IMR-90 (cell line): ENCODE data around the gene REPS2. TPM values are rescaled to one million over a fixed set of nuclear protein-coding genes. Genes with fewer than 3 reads are reported as not detected.

Experiments
- ATAC-seq: fragments of 200-7000 bp; cut with Tn5 transposase; 2 replicates; pipeline ENCODE4 v1.9.1; 2020; ENCODE audit warnings: low read depth, mild to moderate bottlenecking, moderate library complexity
- BruUV-seq: library from RNA; stranded (reverse); fragments of 400-500 nt; replicated peaks from 2 replicates; lab custom pipeline; 2021; lab: Mats Ljungman, UMichigan
- CTCF ChIA-PET: fragments of 300-600 bp; formaldehyde crosslinking; extraction: SDS; loops from one replicate; lab custom pipeline; 2021; ENCODE audit warnings: antibody characterized with exemption; lab: Yijun Ruan, JAX
- POLR2A ChIA-PET: fragments of 300-600 bp; sonication (Branson Sonifier 250); formaldehyde crosslinking; loops from one replicate; lab custom pipeline; 2022; ENCODE audit warnings: antibody characterized with exemption; ENCODE audit not compliant: unreplicated experiment; lab: Charles Lee
- DNase-seq: peaks from one replicate; pipeline ENCODE4 v3.0.0; 2013
- H2AFZ ChIP-seq: replicated peaks from 2 replicates; pipeline ENCODE3; 2013; ENCODE audit warnings: low read length, mild to moderate bottlenecking; ENCODE audit not compliant: poor library complexity
- H2AK5ac ChIP-seq: 2 replicates; pipeline ENCODE4 v1.6.1; 2013; ENCODE audit warnings: low read depth, low read length, inconsistent platforms
- H2AK9ac ChIP-seq: replicated peaks from 2 replicates; pipeline ENCODE3; 2013; ENCODE audit warnings: mild to moderate bottlenecking, low read depth, low read length, moderate library complexity; ENCODE audit not compliant: poor library complexity
- H2BK120ac ChIP-seq: 2 replicates; pipeline ENCODE4 v1.6.1; 2013; ENCODE audit warnings: low read depth, low read length, inconsistent platforms
- H2BK15ac ChIP-seq: 3 replicates; pipeline ENCODE4 v1.6.1; 2013; ENCODE audit warnings: low read depth, low read length, inconsistent platforms
- H2BK20ac ChIP-seq: 2 replicates; pipeline ENCODE4 v1.6.1; 2013; ENCODE audit warnings: low read depth, mild to moderate bottlenecking, inconsistent platforms, low read length, moderate library complexity
- H2BK5ac ChIP-seq: 2 replicates; pipeline ENCODE4 v1.6.1; 2013; ENCODE audit warnings: mild to moderate bottlenecking, low read depth, low read length, inconsistent platforms; ENCODE audit not compliant: poor library complexity, severe bottlenecking
- H3K14ac ChIP-seq: replicated peaks from 2 replicates; pipeline ENCODE4 v1.6.1; 2013; ENCODE audit warnings: low read depth, low read length, inconsistent platforms
- H3K18ac ChIP-seq: 2 replicates; pipeline ENCODE4 v1.6.1; 2013; ENCODE audit warnings: low read depth, low read length, control low read depth
- H3K23ac ChIP-seq: 2 replicates; pipeline ENCODE4 v1.6.1; 2013; ENCODE audit warnings: low read depth, low read length, inconsistent platforms
- H3K27ac ChIP-seq: 2 replicates; pipeline ENCODE4 v1.5.1; 2013; ENCODE audit warnings: mild to moderate bottlenecking, control low read depth, low read length; ENCODE audit not compliant: insufficient read depth
- H3K27me3 ChIP-seq: 2 replicates; pipeline ENCODE4 v1.6.1; 2013; ENCODE audit warnings: low read length; ENCODE audit not compliant: control insufficient read depth, insufficient read depth
- H3K36me3 ChIP-seq: 2 replicates; pipeline ENCODE4 v1.6.1; 2013; ENCODE audit warnings: low read length, mixed read lengths; ENCODE audit not compliant: control insufficient read depth, insufficient read depth
- H3K4ac ChIP-seq: 2 replicates; pipeline ENCODE4 v1.6.1; 2013; ENCODE audit warnings: low read depth, low read length, inconsistent platforms
- H3K4me1 ChIP-seq: 2 replicates; pipeline ENCODE4 v1.6.1; 2013; ENCODE audit warnings: low read length, mixed read lengths; ENCODE audit not compliant: control insufficient read depth, insufficient read depth
- H3K4me2 ChIP-seq: 2 replicates; pipeline ENCODE4 v1.6.1; 2013; ENCODE audit warnings: low read depth, mild to moderate bottlenecking, control low read depth, low read length, moderate library complexity
- H3K4me3 ChIP-seq: 2 replicates; pipeline ENCODE4 v1.5.1; 2013; ENCODE audit warnings: low read depth, mild to moderate bottlenecking, control low read depth, low read length, moderate library complexity; ENCODE audit not compliant: insufficient read depth
- H3K56ac ChIP-seq: 2 replicates; pipeline ENCODE4 v1.6.1; 2013; ENCODE audit warnings: low read length, inconsistent platforms; ENCODE audit not compliant: insufficient read depth; ENCODE audit errors: extremely low read depth
- H3K79me1 ChIP-seq, 2 experiments: 2 replicates each; pipeline ENCODE4 v1.6.1; 2013; ENCODE audit warnings: low read length in 2 of 2, inconsistent platforms in 1 of 2, low read depth in 1 of 2
- H3K9ac ChIP-seq: 2 replicates; pipeline ENCODE4 v1.6.1; 2013; ENCODE audit warnings: low read depth, low read length, control low read depth
- H3K9me1 ChIP-seq: 2 replicates; pipeline ENCODE4 v1.6.1; 2013; ENCODE audit warnings: low read length, inconsistent platforms; ENCODE audit not compliant: insufficient read depth
- H3K9me3 ChIP-seq: 2 replicates; pipeline ENCODE4 v1.6.1; 2013; ENCODE audit warnings: low read length; ENCODE audit not compliant: control insufficient read depth, insufficient read depth
- H4K20me1 ChIP-seq: 2 replicates; pipeline ENCODE4 v1.6.1; 2013; ENCODE audit warnings: low read length, inconsistent platforms; ENCODE audit not compliant: insufficient read depth
- H4K5ac ChIP-seq: 2 replicates; pipeline ENCODE4 v1.6.1; 2013; ENCODE audit warnings: mild to moderate bottlenecking, low read depth, low read length, control low read depth
- H4K8ac ChIP-seq, 2 experiments: 2 replicates each; pipeline ENCODE4 v1.6.1; 2013; ENCODE audit warnings: low read depth in 2 of 2, low read length in 2 of 2, control low read depth in 1 of 2, inconsistent platforms in 1 of 2
- H4K91ac ChIP-seq: 2 replicates; pipeline ENCODE4 v1.6.1; 2013; ENCODE audit warnings: low read depth, low read length, inconsistent platforms; ENCODE audit not compliant: insufficient read depth
- CHD1 ChIP-seq: IDR thresholded peaks from 2 replicates; pipeline ENCODE4 v1.6.1; 2012; ENCODE audit warnings: low read depth, low read length, improper control_type of control experiment
- MAFK ChIP-seq: IDR thresholded peaks from 2 replicates; pipeline ENCODE4 v1.6.1; 2012; ENCODE audit warnings: low read depth, low read length, improper control_type of control experiment
- MXI1 ChIP-seq: IDR thresholded peaks from 2 replicates; pipeline ENCODE4 v1.6.1; 2012; ENCODE audit warnings: low read depth, mild to moderate bottlenecking, low read length, moderate library complexity, borderline replicate concordance
- NFE2L2 ChIP-seq: fragments of 150-350 bp; IDR thresholded peaks from 2 replicates; pipeline ENCODE4 v1.6.1; 2016; ENCODE audit warnings: low read depth, mild to moderate bottlenecking, low read length
- POLR2A ChIP-seq: IDR thresholded peaks from 2 replicates; pipeline ENCODE4 v1.6.1; 2012; ENCODE audit warnings: mild to moderate bottlenecking, low read depth, low read length
- RAD21 ChIP-seq: IDR thresholded peaks from 2 replicates; pipeline ENCODE4 v1.6.1; 2012; ENCODE audit warnings: low read length, improper control_type of control experiment
- RFX5 ChIP-seq: IDR thresholded peaks from 2 replicates; pipeline ENCODE4 v1.8.0; 2012; ENCODE audit warnings: low read depth, mild to moderate bottlenecking, low read length, moderate library complexity
- WGBS, 2 experiments: methylation state at CpG; one replicate each; pipeline versions ENCODE4 v1.1.5 to v1.1.7; 2013; ENCODE audit warnings: missing lambda C conversion rate in 2 of 2; ENCODE audit not compliant: insufficient read length in 1 of 2; ENCODE audit errors: extremely low coverage in 2 of 2; 5-methylcytosine and 5-hydroxymethylcytosine counted together
- dilution Hi-C: fragments of 300-500 bp; cut with HindIII; formaldehyde crosslinking; loops from one replicate; pipeline ENCODE4 v1.14.3; 2018; ENCODE audit warnings: low sequenced_read_pairs; ENCODE audit not compliant: unreplicated experiment
- in situ Hi-C: fragments of 300-500 bp; cut with MboI; formaldehyde crosslinking; loops from 3 replicates; pipeline ENCODE4 v1.14.3; 2019; ENCODE audit warnings: low sequenced_read_pairs, inconsistent platforms, mixed read lengths
- intact Hi-C: fragments of 100-400 bp; cut with micrococcal nuclease; formaldehyde crosslinking; loops from 2 replicates; pipeline ENCODE4 v1.10.0; 2022
- polyA plus RNA-seq, 3 experiments: library from polyadenylated mRNA; depleted of rRNA; stranded (reverse); fragments of >200 nt; gene quantifications; 2 replicates each; pipeline ENCODE4 v1.2.3, GENCODE V29; 2012; ENCODE audit warnings: low replicate concordance in 1 of 3
- total RNA-seq: library from RNA; depleted of rRNA; stranded (reverse); fragments of >200 nt; gene quantifications from 2 replicates; pipeline ENCODE4 v1.2.3, GENCODE V29; 2012
- TF ChIP-seq, protein P1 (sequence below): fragments of 150-350 bp; IDR thresholded peaks from 2 replicates; pipeline ENCODE4 v1.6.1; 2016; ENCODE audit warnings: low read depth, mild to moderate bottlenecking, low read length, moderate library complexity, borderline replicate concordance
- TF ChIP-seq, protein P2 (sequence below): fragments of 150-350 bp; IDR thresholded peaks from 2 replicates; pipeline ENCODE4 v1.6.1; 2017; ENCODE audit warnings: mild to moderate bottlenecking, antibody characterized with exemption, low read length, low read depth

Gene REPS2
- total and polyA plus RNA-seq, 2 of the 4 experiments (the other 2 are of a cell fraction): 0.02 to 0.18 TPM

DNA sequence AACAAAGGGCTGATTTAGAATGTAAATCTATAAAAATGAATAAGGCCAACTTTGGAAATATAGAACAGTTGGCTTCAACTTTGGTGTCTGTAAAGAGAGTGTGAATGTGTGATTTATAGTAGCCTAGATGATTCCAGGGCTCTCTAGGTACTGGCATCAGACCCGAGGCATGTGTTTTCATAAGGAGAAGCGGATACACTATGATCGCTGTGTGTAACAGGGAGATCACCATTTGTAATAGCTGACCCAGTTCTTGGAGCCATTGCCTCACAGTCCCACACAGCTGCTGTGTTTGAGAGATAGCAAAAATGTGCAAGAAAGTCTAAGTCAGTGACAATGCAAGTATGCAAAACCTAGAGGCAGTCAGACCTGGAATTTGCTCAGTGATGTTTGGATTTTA, 135.1 kb downstream of the REPS2 start:
- H4K8ac ChIP-seq: no peak overlapping the region
- H3K4ac ChIP-seq: no peak overlapping the region
- H2BK20ac ChIP-seq: no peak overlapping the region
- in situ Hi-C loops (no loop called here), intact Hi-C loops (no loop called here), dilution Hi-C loops (no loop called here)
- ChIA-PET CTCF (interaction anchor here (0.9 to 1.4 kb wide), 2 partner anchors 10 to 35 kb away, joined by 3 read pairs; no protein-coding TSS in a partner anchor), POLR2A (no interaction called here)
- peaks cover 2% of the 10 kb centered on the region for H3K4me1 ChIP-seq
- peaks cover 6% of the 10 kb centered on the region for H3K27me3 ChIP-seq
- H3K27ac ChIP-seq: no peak overlapping the region
- no peak for ATAC-seq
- H3K4me3 ChIP-seq: no peak overlapping the region
- no peak overlapping the region for H2BK15ac ChIP-seq
- no peak for DNase-seq
- H3K23ac ChIP-seq: no peak overlapping the region
- no peak overlapping the region for H2BK5ac ChIP-seq
- H4K20me1 ChIP-seq: no peaks in the 10 kb centered on the region
- no peak overlapping the region for H2AFZ ChIP-seq
- H3K9ac ChIP-seq: no peak overlapping the region
- BruUV-seq: no TSS peak
- H4K5ac ChIP-seq: no peak overlapping the region
- no peak overlapping the region for H2AK5ac ChIP-seq
- no peaks in the 10 kb centered on the region for H3K79me1 ChIP-seq
- H2BK120ac ChIP-seq: no peak overlapping the region
- TF ChIP-seq POLR2A (no peak), CHD1 (no peak), RAD21 (no peak), NFE2L2 (no peak), MAFK (no peak), RFX5 (no peak), MXI1 (no peak)
- TF ChIP-seq, protein P1, sequence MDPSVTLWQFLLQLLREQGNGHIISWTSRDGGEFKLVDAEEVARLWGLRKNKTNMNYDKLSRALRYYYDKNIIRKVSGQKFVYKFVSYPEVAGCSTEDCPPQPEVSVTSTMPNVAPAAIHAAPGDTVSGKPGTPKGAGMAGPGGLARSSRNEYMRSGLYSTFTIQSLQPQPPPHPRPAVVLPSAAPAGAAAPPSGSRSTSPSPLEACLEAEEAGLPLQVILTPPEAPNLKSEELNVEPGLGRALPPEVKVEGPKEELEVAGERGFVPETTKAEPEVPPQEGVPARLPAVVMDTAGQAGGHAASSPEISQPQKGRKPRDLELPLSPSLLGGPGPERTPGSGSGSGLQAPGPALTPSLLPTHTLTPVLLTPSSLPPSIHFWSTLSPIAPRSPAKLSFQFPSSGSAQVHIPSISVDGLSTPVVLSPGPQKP: no peak
- TF ChIP-seq, protein P2, sequence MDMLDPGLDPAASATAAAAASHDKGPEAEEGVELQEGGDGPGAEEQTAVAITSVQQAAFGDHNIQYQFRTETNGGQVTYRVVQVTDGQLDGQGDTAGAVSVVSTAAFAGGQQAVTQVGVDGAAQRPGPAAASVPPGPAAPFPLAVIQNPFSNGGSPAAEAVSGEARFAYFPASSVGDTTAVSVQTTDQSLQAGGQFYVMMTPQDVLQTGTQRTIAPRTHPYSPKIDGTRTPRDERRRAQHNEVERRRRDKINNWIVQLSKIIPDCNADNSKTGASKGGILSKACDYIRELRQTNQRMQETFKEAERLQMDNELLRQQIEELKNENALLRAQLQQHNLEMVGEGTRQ: no peak
- H3K36me3 ChIP-seq: no peaks in the 10 kb centered on the region
- H4K91ac ChIP-seq: no peak overlapping the region
- no peak overlapping the region for H3K14ac ChIP-seq
- no peak overlapping the region for H3K4me2 ChIP-seq
- no peaks in the 10 kb centered on the region for H3K9me3 ChIP-seq
- no peaks in the 10 kb centered on the region for H3K9me1 ChIP-seq
- no peak overlapping the region for H3K18ac ChIP-seq
- WGBS, 2 experiments: 60% methylated on average over 1 of the region's 3 CpGs; no CpG with 5 or more reads in 1 of the 2 experiments
- H2AK9ac ChIP-seq: no peak overlapping the region
- H3K56ac ChIP-seq: no peak overlapping the region
